ENCODE results near the gene FTO.

FTO gene

GRCh38 chr16:54068212-54068611 lies 364.3 kb downstream of the FTO start:
- Histone ChIP-seq H3K36me3 (ENCODE audit: low read length) (no peaks in the 10 kb centered on the region), H2AFZ (ENCODE audit: low read depth, low read length, severe bottlenecking) (no peak overlapping the region), H3K27me3 (ENCODE audit: low read length) (no peaks in the 10 kb centered on the region), H3K79me2 (ENCODE audit: insufficient read depth, low read length) (no peaks in the 10 kb centered on the region), H3F3A (ENCODE audit: insufficient read depth) (no peaks in the 10 kb centered on the region), H4K20me1 (ENCODE audit: low read depth, low read length) (no peaks in the 10 kb centered on the region), H3K4me2 (ENCODE audit: low read depth, low read length, poor library complexity, severe bottlenecking) (no peak overlapping the region), H3K9ac (ENCODE audit: low read length) (no peak overlapping the region), H3K9me2 (replicated peaks; ENCODE audit: insufficient read depth, low read length) (no peaks in the 10 kb centered on the region), H3K9me3 (ENCODE audit: insufficient read depth, low read length) (no peaks in the 10 kb centered on the region), H3K4me3 (ENCODE audit: insufficient read depth, low read length, poor library complexity, severe bottlenecking) (no peak overlapping the region), H3K27ac (ENCODE audit: low read depth, low read length) (no peak overlapping the region)
- TF ChIP-seq EZH2phosphoT487 (conservative IDR thresholded peaks at IDR 0.05; ENCODE audit: low read length), result no peak
- TF ChIP-seq, protein P1, sequence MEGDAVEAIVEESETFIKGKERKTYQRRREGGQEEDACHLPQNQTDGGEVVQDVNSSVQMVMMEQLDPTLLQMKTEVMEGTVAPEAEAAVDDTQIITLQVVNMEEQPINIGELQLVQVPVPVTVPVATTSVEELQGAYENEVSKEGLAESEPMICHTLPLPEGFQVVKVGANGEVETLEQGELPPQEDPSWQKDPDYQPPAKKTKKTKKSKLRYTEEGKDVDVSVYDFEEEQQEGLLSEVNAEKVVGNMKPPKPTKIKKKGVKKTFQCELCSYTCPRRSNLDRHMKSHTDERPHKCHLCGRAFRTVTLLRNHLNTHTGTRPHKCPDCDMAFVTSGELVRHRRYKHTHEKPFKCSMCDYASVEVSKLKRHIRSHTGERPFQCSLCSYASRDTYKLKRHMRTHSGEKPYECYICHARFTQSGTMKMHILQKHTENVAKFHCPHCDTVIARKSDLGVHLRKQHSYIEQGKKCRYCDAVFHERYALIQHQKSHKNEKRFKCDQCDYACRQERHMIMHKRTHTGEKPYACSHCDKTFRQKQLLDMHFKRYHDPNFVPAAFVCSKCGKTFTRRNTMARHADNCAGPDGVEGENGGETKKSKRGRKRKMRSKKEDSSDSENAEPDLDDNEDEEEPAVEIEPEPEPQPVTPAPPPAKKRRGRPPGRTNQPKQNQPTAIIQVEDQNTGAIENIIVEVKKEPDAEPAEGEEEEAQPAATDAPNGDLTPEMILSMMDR (IDR thresholded peaks at IDR 0.05; ENCODE audit: insufficient read depth, low read length, poor library complexity, severe bottlenecking), result no peak

- no peaks in the 10 kb centered on the region for H4K20me1 ChIP-seq (ENCODE audit: low read depth, low read length)
- H3K27me3 ChIP-seq (ENCODE audit: low read length), result no peaks in the 10 kb centered on the region
- no peaks in the 10 kb centered on the region for H3F3A ChIP-seq (ENCODE audit: insufficient read depth)
- H3K36me3 ChIP-seq (ENCODE audit: low read length), result no peaks in the 10 kb centered on the region
- no peaks in the 10 kb centered on the region for H3K9me2 ChIP-seq (replicated peaks; ENCODE audit: insufficient read depth, low read length)
- no peaks in the 10 kb centered on the region for H3K9me3 ChIP-seq (ENCODE audit: insufficient read depth, low read length)
- H3K79me2 ChIP-seq (ENCODE audit: insufficient read depth, low read length), result no peaks in the 10 kb centered on the region
- no peak overlapping the region for H2AFZ ChIP-seq (ENCODE audit: low read depth, low read length, severe bottlenecking)
- H3K4me3 ChIP-seq (ENCODE audit: insufficient read depth, low read length, poor library complexity, severe bottlenecking), result no peak overlapping the region
- H3K9ac ChIP-seq (ENCODE audit: low read length), result no peak overlapping the region
- TF ChIP-seq, protein P1 (IDR thresholded peaks at IDR 0.05; ENCODE audit: insufficient read depth, low read length, poor library complexity, severe bottlenecking), result no peak
- no peak for TF ChIP-seq EZH2phosphoT487 (conservative IDR thresholded peaks at IDR 0.05; ENCODE audit: low read length)
- H3K27ac ChIP-seq (ENCODE audit: low read depth, low read length), result no peak overlapping the region
- no peak overlapping the region for H3K4me2 ChIP-seq (ENCODE audit: low read depth, low read length, poor library complexity, severe bottlenecking)
These were observed 365.8 kb downstream of the FTO start for GRCh38 chr16:54069601-54070239.

DNA sequence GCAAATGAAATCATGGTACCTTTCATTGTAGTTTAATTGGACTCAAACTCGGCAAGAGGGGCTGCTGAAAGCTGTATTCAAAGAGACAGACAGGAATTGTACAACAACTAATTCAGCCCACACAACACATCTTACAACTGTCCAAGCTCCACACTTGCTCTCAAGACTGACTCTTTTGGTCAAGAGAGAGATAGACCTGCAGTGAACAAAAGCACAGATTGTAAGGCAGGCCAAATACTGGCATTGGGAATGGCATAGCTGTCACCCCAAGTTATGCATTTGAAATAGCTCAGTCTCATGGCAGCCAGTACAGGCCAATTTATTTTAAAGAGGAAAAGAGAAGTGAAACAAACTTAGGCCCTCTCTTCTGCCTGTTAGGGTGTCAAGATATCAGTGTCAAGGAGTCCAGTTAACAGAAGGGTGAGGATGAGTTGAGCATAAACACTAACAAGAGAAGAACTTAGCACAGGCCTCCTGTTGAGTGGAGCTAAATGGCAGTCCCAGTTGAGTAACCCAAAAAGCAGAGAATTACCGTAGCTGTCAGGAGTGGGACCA lies 366.9 kb downstream of the FTO start:
- Histone ChIP-seq H3K9me3 (ENCODE audit: insufficient read depth, low read length) (no peaks in the 10 kb centered on the region), H2AFZ (ENCODE audit: low read depth, low read length, severe bottlenecking) (no peak overlapping the region), H3K79me2 (ENCODE audit: insufficient read depth, low read length) (no peaks in the 10 kb centered on the region), H3K9me2 (replicated peaks; ENCODE audit: insufficient read depth, low read length) (no peaks in the 10 kb centered on the region), H3K27me3 (ENCODE audit: low read length) (no peaks in the 10 kb centered on the region), H3K36me3 (ENCODE audit: low read length) (no peaks in the 10 kb centered on the region), H3K4me3 (ENCODE audit: insufficient read depth, low read length, poor library complexity, severe bottlenecking) (no peak overlapping the region), H3K9ac (ENCODE audit: low read length) (no peak overlapping the region), H3F3A (ENCODE audit: insufficient read depth) (no peaks in the 10 kb centered on the region), H4K20me1 (ENCODE audit: low read depth, low read length) (no peaks in the 10 kb centered on the region), H3K4me2 (ENCODE audit: low read depth, low read length, poor library complexity, severe bottlenecking) (no peak overlapping the region), H3K27ac (ENCODE audit: low read depth, low read length) (no peak overlapping the region)
- TF ChIP-seq EZH2phosphoT487 (conservative IDR thresholded peaks at IDR 0.05; ENCODE audit: low read length), result no peak
- TF ChIP-seq, protein P1 (IDR thresholded peaks at IDR 0.05; ENCODE audit: insufficient read depth, low read length, poor library complexity, severe bottlenecking), result no peak
